Measurements from ENCODE around the gene STX8. TPM values are rescaled to one million over a fixed set of nuclear protein-coding genes. Genes with fewer than 3 reads are reported as not detected.
A peak's percentile ranks its signal among the peaks of the same experiment; 100 is the strongest.

The STX8 gene
- total RNA-seq, 2 donors from 2014 or later, result 38.8 to 60.8 TPM

GRCh38 chr17:9253308-9253707 lies 322.3 kb downstream of the STX8 start:
- no peak for TF ChIP-seq CTCF (IDR thresholded peaks at IDR 0.05)
- no peaks in the 10 kb centered on the region for H3K27me3 ChIP-seq
- no peak overlapping the region for H3K4me3 ChIP-seq
- H3K4me1 ChIP-seq, result peaks cover 0 to 8% of the 10 kb centered on the region in 2 donors
- no peak for DNase-seq (ENCODE audit: low spot score)
- H3K27ac ChIP-seq, result no peak overlapping the region
- H3K36me3 ChIP-seq, result no peaks in the 10 kb centered on the region
- H3K9me3 ChIP-seq, result no peaks in the 10 kb centered on the region

- H3K4me3 ChIP-seq, result no peak overlapping the region
- no peaks in the 10 kb centered on the region for H3K9me3 ChIP-seq
- H3K4me1 ChIP-seq, result no peaks in the 10 kb centered on the region
- H3K27me3 ChIP-seq, result no peaks in the 10 kb centered on the region
- no peak for TF ChIP-seq CTCF (IDR thresholded peaks at IDR 0.05)
- no peak for DNase-seq (ENCODE audit: low spot score)
- H3K36me3 ChIP-seq, result no peaks in the 10 kb centered on the region
- no peak overlapping the region for H3K27ac ChIP-seq
Observed at GRCh38 chr17:9251273-9251672, 324.3 kb downstream of the STX8 start.

GRCh38 chr17:9249245-9249953 lies 326.2 kb downstream of the STX8 start:
- no peak for DNase-seq (ENCODE audit: low spot score)
- Histone ChIP-seq H3K36me3 (no peaks in the 10 kb centered on the region), H3K4me3 (no peak overlapping the region), H3K27ac (no peak overlapping the region), H3K4me1 (peaks cover 0 to 6% of the 10 kb centered on the region in 2 donors), H3K9me3 (no peaks in the 10 kb centered on the region), H3K27me3 (no peaks in the 10 kb centered on the region)
- TF ChIP-seq CTCF (IDR thresholded peaks at IDR 0.05), result no peak

- Histone ChIP-seq H3K9me3 (no peaks in the 10 kb centered on the region), H3K36me3 (no peaks in the 10 kb centered on the region), H3K4me1 (peaks cover 0 to 21% of the 10 kb centered on the region in 2 donors), H3K4me3 (no peak overlapping the region), H3K27me3 (no peaks in the 10 kb centered on the region), H3K27ac (no peak overlapping the region)
- TF ChIP-seq CTCF (IDR thresholded peaks at IDR 0.05), result no peak
- no peak for DNase-seq (ENCODE audit: low spot score)
Observed at GRCh38 chr17:9247401-9247938, 328.1 kb downstream of the STX8 start.

GRCh38 chr17:9244066-9245052 lies 331.3 kb downstream of the STX8 start:
- H3K36me3 ChIP-seq, result no peaks in the 10 kb centered on the region
- peak overlapping the region; percentile 62 to 99 for H3K27ac ChIP-seq
- DNase-seq (ENCODE audit: low spot score), result no peak
- TF ChIP-seq CTCF (IDR thresholded peaks at IDR 0.05), result no peak
- no peaks in the 10 kb centered on the region for H3K27me3 ChIP-seq
- peaks cover 0 to 47% of the 10 kb centered on the region in 2 donors for H3K4me1 ChIP-seq
- no peak overlapping the region for H3K4me3 ChIP-seq
- no peaks in the 10 kb centered on the region for H3K9me3 ChIP-seq
